NCI-H1105 treated with DMSO at 0.1 percent for 48 hours (cell line): ENCODE data around the gene RNF123.

Experiments used
- DNase-seq: peaks from one replicate; lab custom pipeline; 2025; lab: John Stamatoyannopoulos, UW

The RNF123 gene

GRCh38 chr3:49703443-49703927 is 14.1 kb downstream of the RNF123 start:
- DNase-seq, result peak; percentile 55

- no peak for DNase-seq
These were observed 14.6 kb downstream of the RNF123 start for GRCh38 chr3:49703956-49704355.

GRCh38 chr3:49704629-49705028 is 15.3 kb downstream of the RNF123 start:
- DNase-seq, result no peak

GRCh38 chr3:49705390-49705960 is 16.1 kb downstream of the RNF123 start:
- no peak for DNase-seq

GRCh38 chr3:49706456-49707112 is 17.2 kb downstream of the RNF123 start:
- no peak for DNase-seq

- no peak for DNase-seq
These were observed 17.7 kb downstream of the RNF123 start for GRCh38 chr3:49707113-49707480.

GRCh38 chr3:49709852-49710251 is 20.5 kb downstream of the RNF123 start:
- DNase-seq, result no peak

GRCh38 chr3:49711489-49711888 is 22.1 kb downstream of the RNF123 start:
- DNase-seq, result no peak

GRCh38 chr3:49712166-49712565 is 22.8 kb downstream of the RNF123 start:
- no peak for DNase-seq

GRCh38 chr3:49712631-49713317 is 23.4 kb downstream of the RNF123 start:
- no peak for DNase-seq

- DNase-seq, result no peak
These were observed 24.2 kb downstream of the RNF123 start for GRCh38 chr3:49713336-49714105.

GRCh38 chr3:49714728-49715550 is 25.6 kb downstream of the RNF123 start:
- DNase-seq, result no peak

- DNase-seq, result no peak
These were observed 26.3 kb downstream of the RNF123 start for GRCh38 chr3:49715611-49716121.

- DNase-seq, result no peak
These were observed 26.8 kb downstream of the RNF123 start for GRCh38 chr3:49716169-49716568.

GRCh38 chr3:49716691-49717210 is 27.4 kb downstream of the RNF123 start:
- no peak for DNase-seq

GRCh38 chr3:49717211-49717958 is 28.0 kb downstream of the RNF123 start:
- DNase-seq, result no peak

GRCh38 chr3:49717959-49718857 is 28.9 kb downstream of the RNF123 start:
- DNase-seq, result peak; percentile 43

- no peak for DNase-seq
These were observed 29.5 kb downstream of the RNF123 start for GRCh38 chr3:49718858-49719213.

- peak; percentile 85 for DNase-seq
These were observed 30.0 kb downstream of the RNF123 start, which contains the start of gene AMIGO3 for GRCh38 chr3:49719214-49719884. Gene AMIGO3 (minus strand): TSS chr3:49719684. CDS start chr3:49719465, 219 bp downstream.
